ENCODE results near the gene OR4D1. TPM values are rescaled to one million over a fixed set of nuclear protein-coding genes. Genes with fewer than 3 reads are reported as not detected.
"Not testable (repeated sequence)": the region's sequence is repeated elsewhere in the genome, so short reads cannot be mapped to it uniquely, and the experiment has no call there.

OR4D1 gene
- total and polyA plus RNA-seq, 9 of the 15 experiments (the other 6 are each of a cell fraction or from before 2014, with no cell fraction given), result not detected

DNA sequence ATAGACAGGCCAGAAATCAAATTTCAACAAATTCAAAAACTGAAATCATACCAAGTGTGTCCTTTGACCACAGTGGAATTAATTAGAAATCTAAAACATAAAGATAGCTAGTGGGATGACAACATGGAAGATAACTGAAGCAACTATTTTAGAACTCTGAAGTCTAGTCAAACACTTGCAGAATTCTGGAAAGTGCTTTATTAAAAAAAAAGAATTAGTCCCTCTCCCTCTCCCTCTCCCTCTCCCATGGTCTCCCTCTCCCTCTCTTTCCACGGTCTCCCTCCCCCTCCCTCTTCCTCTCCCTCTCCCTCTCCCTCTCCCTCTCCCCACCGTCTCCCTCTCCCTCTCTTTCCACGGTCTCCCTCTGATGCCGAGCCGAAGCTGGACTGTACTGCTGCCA is 6.7 kb upstream of the OR4D1 start:
- no CpG with 5 or more reads among the region's 5 CpGs for whole genome bisulfite sequencing (ENCODE audit: insufficient coverage, low coverage, missing lambda C conversion rate)
- ATAC-seq, result no peak
- no peak for DNase-seq (ENCODE audit: extremely low read depth in 1 of 4, low spot score in 3 of 4)
- TF ChIP-seq IRF2 (CRISPR knock-in tag; IDR thresholded peaks at IDR 0.05) (no peak), PCBP1 (IDR thresholded peaks at IDR 0.05; ENCODE audit: low read depth, low read length, poor library complexity, severe bottlenecking) (peak; percentile 56)
- in situ Hi-C loops (cut with MboI), result no loop called here
- no TSS peak for BruUV-seq (replicated peaks)
- CTCF ChIA-PET (ENCODE audit: low intra/inter-chr PET ratio), result no interaction called here
- Histone ChIP-seq H3K79me2 (ENCODE audit: control insufficient read depth, insufficient read depth, low read length) (no peaks in the 10 kb centered on the region), H3K4me2 (ENCODE audit: insufficient read depth, low read length) (no peak overlapping the region), H4K20me1 (replicated peaks; ENCODE audit: control insufficient read depth, insufficient read depth, low read length) (no peaks in the 10 kb centered on the region), H3K9ac (ENCODE audit: insufficient read depth in 1 of 2, low read depth in 2 of 2, low read length in 2 of 2) (no peak overlapping the region), H3K4me1 (replicated peaks in 1 of 2; ENCODE audit: control insufficient read depth in 2 of 2, insufficient read depth in 2 of 2, low read length in 2 of 2) (no peaks in the 10 kb centered on the region), H3K36me3 (ENCODE audit: control insufficient read depth, insufficient read depth, low read length) (no peaks in the 10 kb centered on the region), H3K4me3 (no peak overlapping the region), H3K9me1 (ENCODE audit: control insufficient read depth, insufficient read depth, low read length) (no peaks in the 10 kb centered on the region), H3K9me3 (replicated peaks; ENCODE audit: control insufficient read depth, insufficient read depth, low read depth, low read length) (no peaks in the 10 kb centered on the region), H2AFZ (ENCODE audit: low read depth, low read length) (no peak overlapping the region), H3K27ac (ENCODE audit: extremely low read depth, low read depth, low read length) (no peak overlapping the region), H3K27me3 (ENCODE audit: control insufficient read depth in 2 of 2, insufficient read depth in 2 of 2, low read length in 2 of 2) (peaks cover 5 to 11% of the 10 kb centered on the region in 2 experiments; a peak in 4 of 5 replicates)
- POLR2A ChIA-PET, result no interaction called here
- intact Hi-C loops (cut with micrococcal nuclease), result no loop called here
- FAIRE-seq, result no peak

DNA sequence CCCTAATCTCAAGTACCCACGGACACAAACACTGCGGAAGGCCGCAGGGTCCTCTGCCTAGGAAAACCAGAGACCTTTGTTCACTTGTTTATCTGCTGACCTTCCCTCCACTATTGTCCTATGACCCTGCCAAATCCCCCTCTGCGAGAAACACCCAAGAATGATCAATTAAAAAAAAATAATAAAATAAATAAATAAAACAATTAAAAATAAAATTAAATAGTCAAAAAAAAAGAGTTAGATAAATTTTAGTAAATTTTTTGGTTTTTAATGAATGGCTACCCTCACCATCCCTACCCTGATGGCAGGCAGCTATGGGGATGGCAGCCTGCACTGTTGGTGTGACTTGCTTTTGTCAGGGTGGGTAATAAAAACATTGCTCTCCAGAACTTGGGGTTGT is 4.8 kb upstream of the OR4D1 start:
- H3K27me3 ChIP-seq (ENCODE audit: control insufficient read depth in 2 of 2, insufficient read depth in 2 of 2, low read length in 2 of 2); H4K20me1 ChIP-seq (replicated peaks; ENCODE audit: control insufficient read depth, insufficient read depth, low read length); H3K4me1 ChIP-seq (replicated peaks in 1 of 2; ENCODE audit: control insufficient read depth in 2 of 2, insufficient read depth in 2 of 2, low read length in 2 of 2); DNase-seq (ENCODE audit: extremely low read depth in 1 of 4, low spot score in 3 of 4); H3K4me3 ChIP-seq; in situ Hi-C loops (cut with MboI); FAIRE-seq; CTCF ChIA-PET (ENCODE audit: low intra/inter-chr PET ratio); ATAC-seq; intact Hi-C loops (cut with micrococcal nuclease); H3K9me3 ChIP-seq (replicated peaks; ENCODE audit: control insufficient read depth, insufficient read depth, low read depth, low read length); H3K9me1 ChIP-seq (ENCODE audit: control insufficient read depth, insufficient read depth, low read length); H2AFZ ChIP-seq (ENCODE audit: low read depth, low read length); POLR2A ChIA-PET; BruUV-seq (replicated peaks); H3K36me3 ChIP-seq (ENCODE audit: control insufficient read depth, insufficient read depth, low read length); H3K9ac ChIP-seq (ENCODE audit: insufficient read depth in 1 of 2, low read depth in 2 of 2, low read length in 2 of 2); H3K27ac ChIP-seq (ENCODE audit: extremely low read depth, low read depth, low read length); H3K79me2 ChIP-seq (ENCODE audit: control insufficient read depth, insufficient read depth, low read length); H3K4me2 ChIP-seq (ENCODE audit: insufficient read depth, low read length): not testable (repeated sequence)
- 12% methylated on average over 4 of the region's 4 CpGs for WGBS (ENCODE audit: insufficient coverage, low coverage, missing lambda C conversion rate)
